ENCODE measurements around the gene NEURL3. TPM values are rescaled to one million over a fixed set of nuclear protein-coding genes. Genes with fewer than 3 reads are reported as not detected.

NEURL3 gene
- total and polyA plus RNA-seq, 2 donors (not counting 3 experiments of a cell fraction or from before 2014, with no cell fraction given) = not detected

DNA sequence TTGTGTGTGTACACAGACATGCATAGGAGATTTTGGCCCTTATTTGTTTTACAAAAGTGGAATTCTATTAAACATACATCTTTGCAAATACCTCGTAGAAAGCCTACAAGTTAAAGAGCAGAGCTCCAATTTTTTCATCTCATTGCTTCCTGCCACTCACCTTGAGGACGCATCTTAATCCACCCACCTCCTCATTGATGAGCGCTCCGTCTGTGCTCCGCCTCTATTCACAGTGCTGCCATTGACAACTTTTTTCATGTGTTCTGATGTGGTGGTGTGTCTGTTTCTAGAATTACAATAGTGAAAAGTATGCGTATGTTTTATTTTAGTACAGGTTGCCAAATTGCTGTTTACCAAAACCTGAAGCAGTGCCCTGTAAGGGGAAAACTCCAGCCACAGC is 36.3 kb downstream of the NEURL3 start:
- TF ChIP-seq POLR2AphosphoS5 (IDR thresholded peaks at IDR 0.05; ENCODE audit: insufficient read depth, low read depth, low read length) (no peak), POLR2A (IDR thresholded peaks at IDR 0.05; ENCODE audit: low read depth, low read length) (no peak), GATA2 (IDR thresholded peaks at IDR 0.05; ENCODE audit: insufficient read depth, insufficient read length, low read depth, low read length) (no peak)
- no peaks in the 10 kb centered on the region for H3K9me1 ChIP-seq (replicated peaks; ENCODE audit: control insufficient read depth, extremely low read depth, insufficient read depth, low read length)
- H3K79me2 ChIP-seq (ENCODE audit: control insufficient read depth, insufficient read depth, low read length) = no peaks in the 10 kb centered on the region
- CTCF ChIA-PET = interaction anchor here (1.3 to 3.2 kb wide), 6 partner anchors 10 to 85 kb away, joined by 4 to 33 read pairs (median 8); no protein-coding TSS in a partner anchor
- intact Hi-C loops (cut with micrococcal nuclease) (no loop called here), dilution Hi-C loops (cut with MboI; ENCODE audit: extremely low pct_ligation_motif_present, low sequenced_read_pairs) (no loop called here)
- H3K27me3 ChIP-seq (ENCODE audit: control insufficient read depth in 2 of 2, insufficient read depth in 2 of 2, low read length in 2 of 2) = peaks cover 0 to 5% of the 10 kb centered on the region in 2 experiments
- no peak for DNase-seq (ENCODE audit: low read depth, low spot score)
- no peak overlapping the region for H3K9ac ChIP-seq (replicated peaks; ENCODE audit: extremely low read depth, insufficient read depth, low read length)
- no peak overlapping the region for H2AFZ ChIP-seq (ENCODE audit: low read depth, low read length)
- no peak overlapping the region for H3K27ac ChIP-seq (ENCODE audit: insufficient read depth, low read depth, low read length)
- no peak for FAIRE-seq
- no peak overlapping the region for H3K4me3 ChIP-seq (replicated peaks in 1 of 3; ENCODE audit: insufficient read depth in 1 of 3, low read depth in 1 of 3, low read length in 3 of 3)
- no peaks in the 10 kb centered on the region for H3K4me1 ChIP-seq (ENCODE audit: control insufficient read depth, extremely low read depth, insufficient read depth, low read length)
- H3K36me3 ChIP-seq (ENCODE audit: control insufficient read depth in 2 of 2, extremely low read depth in 1 of 2, insufficient read depth in 2 of 2, low read length in 2 of 2) = no peaks in the 10 kb centered on the region
- POLR2A ChIA-PET = no interaction called here
- no TSS peak for BruUV-seq (replicated peaks)
- H3K4me2 ChIP-seq (ENCODE audit: insufficient read depth, low read length) = no peak overlapping the region
- H3K9me3 ChIP-seq (replicated peaks; ENCODE audit: control insufficient read depth, insufficient read depth, low read length) = no peaks in the 10 kb centered on the region
- H4K20me1 ChIP-seq (replicated peaks; ENCODE audit: control insufficient read depth, extremely low read depth, insufficient read depth, low read length) = no peaks in the 10 kb centered on the region

DNA sequence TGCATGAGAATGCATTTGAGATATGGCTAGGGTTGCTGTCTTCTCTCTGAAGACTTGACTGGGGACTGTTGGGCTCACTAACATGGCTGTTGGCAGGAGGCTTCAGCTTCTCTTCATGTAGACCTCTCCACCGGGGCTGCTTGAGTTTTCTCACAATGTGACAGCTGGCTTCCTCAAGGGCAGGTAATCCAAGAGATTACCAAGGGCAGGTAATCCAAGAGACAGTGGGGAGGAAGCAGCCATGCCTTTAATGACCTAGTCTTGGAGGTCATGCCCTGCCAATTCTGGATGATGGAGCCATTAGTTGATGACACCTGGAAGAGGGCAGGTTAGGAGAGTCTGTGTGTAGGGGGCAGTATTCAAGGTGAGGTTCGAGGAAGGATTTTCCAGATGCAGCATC is 40.5 kb downstream of the NEURL3 start:
- Histone ChIP-seq H3K4me2 (ENCODE audit: insufficient read depth, low read length) (no peak overlapping the region), H2AFZ (ENCODE audit: low read depth, low read length) (no peak overlapping the region), H4K20me1 (replicated peaks; ENCODE audit: control insufficient read depth, extremely low read depth, insufficient read depth, low read length) (no peaks in the 10 kb centered on the region), H3K36me3 (ENCODE audit: control insufficient read depth in 2 of 2, extremely low read depth in 1 of 2, insufficient read depth in 2 of 2, low read length in 2 of 2) (no peaks in the 10 kb centered on the region), H3K9me3 (replicated peaks; ENCODE audit: control insufficient read depth, insufficient read depth, low read length) (no peaks in the 10 kb centered on the region), H3K27me3 (ENCODE audit: control insufficient read depth in 2 of 2, insufficient read depth in 2 of 2, low read length in 2 of 2) (no peaks in the 10 kb centered on the region), H3K4me1 (ENCODE audit: control insufficient read depth, extremely low read depth, insufficient read depth, low read length) (no peaks in the 10 kb centered on the region), H3K27ac (ENCODE audit: insufficient read depth, low read depth, low read length) (no peak overlapping the region), H3K9me1 (replicated peaks; ENCODE audit: control insufficient read depth, extremely low read depth, insufficient read depth, low read length) (no peaks in the 10 kb centered on the region), H3K4me3 (replicated peaks in 1 of 3; ENCODE audit: insufficient read depth in 1 of 3, low read depth in 1 of 3, low read length in 3 of 3) (no peak overlapping the region), H3K79me2 (ENCODE audit: control insufficient read depth, insufficient read depth, low read length) (no peaks in the 10 kb centered on the region), H3K9ac (replicated peaks; ENCODE audit: extremely low read depth, insufficient read depth, low read length) (no peak overlapping the region)
- DNase-seq (ENCODE audit: low read depth, low spot score) = no peak
- no TSS peak for BruUV-seq (replicated peaks)
- no peak for TF ChIP-seq MYC (IDR thresholded peaks at IDR 0.05; ENCODE audit: low read depth, low read length)
- TF ChIP-seq, protein P1, sequence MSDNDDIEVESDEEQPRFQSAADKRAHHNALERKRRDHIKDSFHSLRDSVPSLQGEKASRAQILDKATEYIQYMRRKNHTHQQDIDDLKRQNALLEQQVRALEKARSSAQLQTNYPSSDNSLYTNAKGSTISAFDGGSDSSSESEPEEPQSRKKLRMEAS (IDR thresholded peaks at IDR 0.05; ENCODE audit: insufficient read depth, insufficient read length) = no peak
- TF ChIP-seq POLR2AphosphoS5 (IDR thresholded peaks at IDR 0.05; ENCODE audit: insufficient read depth, low read depth, low read length) = no peak
- TF ChIP-seq FOS (IDR thresholded peaks at IDR 0.05; ENCODE audit: borderline replicate concordance, insufficient read depth, low read length) = no peak
- TF ChIP-seq GATA2 (IDR thresholded peaks at IDR 0.05; ENCODE audit: insufficient read depth, insufficient read length, low read depth, low read length) = no peak
- TF ChIP-seq, protein P2, sequence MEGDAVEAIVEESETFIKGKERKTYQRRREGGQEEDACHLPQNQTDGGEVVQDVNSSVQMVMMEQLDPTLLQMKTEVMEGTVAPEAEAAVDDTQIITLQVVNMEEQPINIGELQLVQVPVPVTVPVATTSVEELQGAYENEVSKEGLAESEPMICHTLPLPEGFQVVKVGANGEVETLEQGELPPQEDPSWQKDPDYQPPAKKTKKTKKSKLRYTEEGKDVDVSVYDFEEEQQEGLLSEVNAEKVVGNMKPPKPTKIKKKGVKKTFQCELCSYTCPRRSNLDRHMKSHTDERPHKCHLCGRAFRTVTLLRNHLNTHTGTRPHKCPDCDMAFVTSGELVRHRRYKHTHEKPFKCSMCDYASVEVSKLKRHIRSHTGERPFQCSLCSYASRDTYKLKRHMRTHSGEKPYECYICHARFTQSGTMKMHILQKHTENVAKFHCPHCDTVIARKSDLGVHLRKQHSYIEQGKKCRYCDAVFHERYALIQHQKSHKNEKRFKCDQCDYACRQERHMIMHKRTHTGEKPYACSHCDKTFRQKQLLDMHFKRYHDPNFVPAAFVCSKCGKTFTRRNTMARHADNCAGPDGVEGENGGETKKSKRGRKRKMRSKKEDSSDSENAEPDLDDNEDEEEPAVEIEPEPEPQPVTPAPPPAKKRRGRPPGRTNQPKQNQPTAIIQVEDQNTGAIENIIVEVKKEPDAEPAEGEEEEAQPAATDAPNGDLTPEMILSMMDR (IDR thresholded peaks at IDR 0.05; ENCODE audit: extremely low read depth in 1 of 2, insufficient read depth in 1 of 2, low read depth in 1 of 2, low read length in 2 of 2) = no peak
- no peak for TF ChIP-seq JUN (IDR thresholded peaks at IDR 0.05; ENCODE audit: borderline replicate concordance, insufficient read depth, insufficient read length, low read depth)
- no peak for TF ChIP-seq EZH2 (IDR thresholded peaks at IDR 0.05; ENCODE audit: borderline replicate concordance, low read depth, low read length, severe bottlenecking)
- TF ChIP-seq POLR2A (IDR thresholded peaks at IDR 0.05; ENCODE audit: low read depth, low read length) = no peak
- POLR2A ChIA-PET = no interaction called here
- CTCF ChIA-PET = interaction anchor here (1.3 kb wide), 1 partner anchor 50 kb away, joined by 3 read pairs; no protein-coding TSS in a partner anchor
- no peak for FAIRE-seq
- dilution Hi-C loops (cut with MboI; ENCODE audit: extremely low pct_ligation_motif_present, low sequenced_read_pairs) (no loop called here), intact Hi-C loops (cut with micrococcal nuclease) (no loop called here)

All from endothelial cell of umbilical vein (primary cell).